Kidney (tissue), 14 donors: ENCODE results near the gene PPFIA2. TPM values are rescaled to one million over a fixed set of nuclear protein-coding genes. Genes with fewer than 3 reads are reported as not detected.
"Not testable (repeated sequence)": the region's sequence is repeated elsewhere in the genome, so short reads cannot be mapped to it uniquely, and the experiment has no call there.

Source experiments
- DNase-seq, 5 donors: peaks; one replicate each; pipeline ENCODE4 v3.0.0-alpha.2; 2013 to 2020
- FAIRE-seq: peaks from 2 replicates; lab custom pipeline; 2012; peaks lifted over from hg19 to GRCh38; lab: Jason Lieb, UNC
- H3K27ac ChIP-seq, 2 donors: one replicate each; pipeline ENCODE4 v1.7.0; 2013; ENCODE audit warnings: low read depth in 2 of 2, low read length in 2 of 2, inconsistent platforms in 1 of 2
- H3K27me3 ChIP-seq: one replicate; pipeline ENCODE4 v1.7.1; 2013; ENCODE audit warnings: low read length, inconsistent platforms; ENCODE audit not compliant: control insufficient read depth, insufficient read depth
- H3K36me3 ChIP-seq, 3 donors: one replicate each; pipeline versions ENCODE4 v1.7.0 to v1.7.1; 2013; ENCODE audit warnings: low read length in 3 of 3, control low read depth in 1 of 3, inconsistent platforms in 1 of 3; ENCODE audit not compliant: insufficient read depth in 3 of 3, control insufficient read depth in 2 of 3
- H3K4me1 ChIP-seq, 3 donors: one replicate each; pipeline versions ENCODE4 v1.7.0 to v1.7.1; 2013; ENCODE audit warnings: low read length in 3 of 3, inconsistent platforms in 1 of 3, low read depth in 1 of 3; ENCODE audit not compliant: control insufficient read depth in 2 of 3, insufficient read depth in 2 of 3
- H3K4me3 ChIP-seq, 3 donors: one replicate each; pipeline versions ENCODE4 v1.7.0 to v1.8.1; 2013; ENCODE audit warnings: low read length in 3 of 3, control low read depth in 1 of 3, inconsistent platforms in 1 of 3
- H3K9ac ChIP-seq, 3 donors: one replicate each; pipeline versions ENCODE4 v1.7.0 to v1.7.1; 2013; ENCODE audit warnings: low read length in 3 of 3, control low read depth in 1 of 3, inconsistent platforms in 1 of 3
- H3K9me3 ChIP-seq, 3 donors: one replicate each; pipeline versions ENCODE4 v1.7.0 to v1.7.1; 2013; ENCODE audit warnings: low read length in 3 of 3, control low read depth in 1 of 3, inconsistent platforms in 1 of 3; ENCODE audit not compliant: control insufficient read depth in 2 of 3, insufficient read depth in 1 of 3
- CTCF ChIP-seq: IDR thresholded peaks from 3 replicates; pipeline ENCODE4 v1.5.1; 2012; ENCODE audit warnings: mild to moderate bottlenecking, moderate library complexity, borderline replicate concordance; ENCODE audit not compliant: insufficient read depth; ENCODE audit errors: extremely low read depth
- intact Hi-C: fragments of 100-400 bp; cut with DNase I; formaldehyde crosslinking; loops from one replicate; pipeline ENCODE4 v1.11.1; 2022
- polyA plus RNA-seq: library from polyadenylated mRNA; stranded (reverse); fragments of 350-450 nt; fragmentation: Illumina TruSeq; extraction: RNeasy Lipid Tissue Mini Kit (QIAGEN cat#74804); gene quantifications from one replicate; pipeline ENCODE4 v1.2.3, GENCODE V29; 2014; ENCODE audit warnings: low read depth, low replicate concordance; ENCODE audit not compliant: insufficient read depth
- total RNA-seq: library from RNA; stranded (reverse); fragmentation: NEBNext Ultra II Directional; extraction: Animal tissue kit (Norgen Biotek cat#: 25700); gene quantifications from one replicate; pipeline ENCODE4 v1.2.1, GENCODE V29; 2021
- donor health status: control.
- donor health status: control.
- donor health status: control.
- donor health status: control.
- donor health status: control.
- donor health status: DM: yes; HTN: yes; CAD: no.
- donor health status: Normal renal cell carcinoma (clear cell type).

The PPFIA2 gene
- total and polyA plus RNA-seq, 2 donors from 2014 or later: 2.8 to 9.4 TPM

- FAIRE-seq (no peak), DNase-seq (no peak)
- Histone ChIP-seq H3K27me3 (no peaks in the 10 kb centered on the region), H3K27ac (no peak overlapping the region), H3K9ac (no peak overlapping the region), H3K4me3 (no peak overlapping the region), H3K9me3 (no peaks in the 10 kb centered on the region), H3K36me3 (no peaks in the 10 kb centered on the region), H3K4me1 (no peaks in the 10 kb centered on the region)
- intact Hi-C loops: no loop called here
- no peak for TF ChIP-seq CTCF
These were observed 546.0 kb downstream of the PPFIA2 start for GRCh38 chr12:81212996-81213696.

- no peak overlapping the region for H3K9ac ChIP-seq
- H3K4me3 ChIP-seq: no peak overlapping the region
- DNase-seq (no peak), FAIRE-seq (no peak)
- H3K4me1 ChIP-seq: no peaks in the 10 kb centered on the region
- H3K9me3 ChIP-seq: no peaks in the 10 kb centered on the region
- no peak for TF ChIP-seq CTCF
- intact Hi-C loops: no loop called here
- no peak overlapping the region for H3K27ac ChIP-seq
- no peaks in the 10 kb centered on the region for H3K36me3 ChIP-seq
- no peaks in the 10 kb centered on the region for H3K27me3 ChIP-seq
These were observed 547.8 kb downstream of the PPFIA2 start for GRCh38 chr12:81211306-81211705.

- H3K9ac ChIP-seq, DNase-seq, FAIRE-seq, H3K27ac ChIP-seq, H3K4me1 ChIP-seq, intact Hi-C loops, H3K36me3 ChIP-seq, H3K27me3 ChIP-seq, H3K4me3 ChIP-seq, H3K9me3 ChIP-seq: not testable (repeated sequence)
These were observed 549.4 kb downstream of the PPFIA2 start for GRCh38 chr12:81209772-81210225.

GRCh38 chr12:81209012-81209411, 550.1 kb downstream of the PPFIA2 start:
- no peak overlapping the region for H3K4me3 ChIP-seq
- DNase-seq (peak in 2 of 5 donors; percentile 69 to 89), FAIRE-seq (no peak)
- H3K9me3 ChIP-seq: no peaks in the 10 kb centered on the region
- no peaks in the 10 kb centered on the region for H3K36me3 ChIP-seq
- H3K27me3 ChIP-seq: no peaks in the 10 kb centered on the region
- H3K27ac ChIP-seq: no peak overlapping the region
- TF ChIP-seq CTCF: no peak
- no peaks in the 10 kb centered on the region for H3K4me1 ChIP-seq
- H3K9ac ChIP-seq: no peak overlapping the region
- intact Hi-C loops: no loop called here
